Suprapubic skin (tissue), 4 donors: ENCODE data around the gene HDAC1.

ENCODE experiments used
- CTCF ChIP-seq, 2 donors: fragments of 200-600 bp in 1 of 2; fragments of 450-650 bp in 1 of 2; sonication (generic) in 1 of 2; IDR thresholded peaks; one replicate each; pipeline ENCODE4 v1.5.1; 2016 to 2019; ENCODE audit warnings: antibody characterized with exemption in 2 of 2, mild to moderate bottlenecking in 1 of 2, moderate library complexity in 1 of 2
- EP300 ChIP-seq: sonication (generic); formaldehyde crosslinking; IDR thresholded peaks from one replicate; pipeline ENCODE4 v1.6.1; 2017; ENCODE audit warnings: antibody characterized with exemption
- POLR2A ChIP-seq, 2 donors: fragments of 450-650 bp; IDR thresholded peaks; one replicate each; pipeline ENCODE4 v1.6.1; 2017; ENCODE audit warnings: antibody characterized with exemption in 2 of 2, mild to moderate bottlenecking in 2 of 2, moderate library complexity in 2 of 2
- POLR2AphosphoS5 ChIP-seq, 3 donors: sonication (generic); formaldehyde crosslinking; IDR thresholded peaks; one replicate each; pipeline ENCODE4 v1.6.1; 2017; ENCODE audit warnings: antibody characterized with exemption in 3 of 3

GRCh38 chr1:32286763-32287162, 5.1 kb upstream of the HDAC1 start:
- TF ChIP-seq CTCF (IDR thresholded peaks at IDR 0.05): no peak
- no peak for TF ChIP-seq POLR2A (IDR thresholded peaks at IDR 0.05)
- TF ChIP-seq POLR2AphosphoS5 (IDR thresholded peaks at IDR 0.05): no peak
- no peak for TF ChIP-seq EP300
